Body of pancreas (tissue), 4 donors: Measurements from ENCODE around the gene C8A.

ENCODE experiments used
- CTCF ChIP-seq, 7 experiments: fragments of 450-650 bp in 4 of 7; fragments of 200-600 bp in 3 of 7; sonication (generic) in 3 of 7; IDR thresholded peaks; one replicate each; pipeline ENCODE4 v1.5.1; 2016 to 2019; ENCODE audit warnings: antibody characterized with exemption in 7 of 7
- POLR2A ChIP-seq, 3 donors: fragments of 450-650 bp; IDR thresholded peaks; one replicate each; pipeline ENCODE4 v1.6.1; 2016; ENCODE audit warnings: antibody characterized with exemption in 3 of 3, mild to moderate bottlenecking in 2 of 3

GRCh38 chr1:56923201-56923600 is 68.6 kb downstream of the C8A start:
- no peak for TF ChIP-seq CTCF (IDR thresholded peaks at IDR 0.05)
- TF ChIP-seq POLR2A (IDR thresholded peaks at IDR 0.05), result no peak
